Measurements from ENCODE around the gene AHCYL2.
"Not testable (repeated sequence)": the region's sequence is repeated elsewhere in the genome, so short reads cannot be mapped to it uniquely, and the experiment has no call there.

Gene AHCYL2

DNA sequence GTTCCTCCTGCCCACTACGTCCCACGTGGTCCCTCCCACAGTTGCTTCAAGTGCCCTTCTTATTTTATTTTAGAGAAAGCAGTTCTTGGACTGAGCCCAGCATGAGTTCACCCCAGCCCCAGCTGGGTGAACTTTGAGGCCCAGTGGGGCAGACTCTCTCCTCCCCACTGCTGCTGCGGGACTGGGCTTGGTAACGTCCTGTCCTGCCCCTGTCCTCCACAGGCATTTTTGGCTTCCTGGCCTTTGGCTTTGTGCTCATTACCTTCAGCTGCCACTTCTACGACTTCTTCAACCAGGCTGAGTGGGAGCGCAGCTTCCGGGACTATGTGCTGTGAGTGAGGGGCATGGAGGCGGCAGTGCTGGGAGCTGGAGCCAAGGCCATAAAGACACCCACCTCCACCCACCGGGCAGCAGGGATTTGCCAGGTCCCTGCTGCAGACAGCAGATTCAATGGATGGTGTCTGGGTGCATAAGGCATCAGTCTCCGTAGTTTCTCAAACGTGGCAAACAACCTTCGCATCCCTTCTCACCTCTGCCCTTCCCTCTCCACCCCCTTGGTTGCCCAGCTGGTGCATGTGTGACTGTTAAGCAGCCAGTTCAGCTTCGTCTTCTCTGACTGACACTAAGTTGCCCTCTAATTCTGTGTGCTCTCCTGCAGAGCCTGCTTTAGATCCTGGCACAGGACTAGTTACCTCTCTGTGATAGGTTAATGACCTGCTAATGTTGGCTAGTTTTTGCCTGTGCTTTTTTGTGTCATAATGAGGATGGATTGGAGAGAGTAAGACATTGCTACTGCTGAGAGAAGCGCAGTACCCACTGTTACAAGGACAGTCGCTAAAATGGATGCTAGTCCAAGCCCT is 15.5 kb upstream of the AHCYL2 start:
- DNase-seq, result no peak

DNA sequence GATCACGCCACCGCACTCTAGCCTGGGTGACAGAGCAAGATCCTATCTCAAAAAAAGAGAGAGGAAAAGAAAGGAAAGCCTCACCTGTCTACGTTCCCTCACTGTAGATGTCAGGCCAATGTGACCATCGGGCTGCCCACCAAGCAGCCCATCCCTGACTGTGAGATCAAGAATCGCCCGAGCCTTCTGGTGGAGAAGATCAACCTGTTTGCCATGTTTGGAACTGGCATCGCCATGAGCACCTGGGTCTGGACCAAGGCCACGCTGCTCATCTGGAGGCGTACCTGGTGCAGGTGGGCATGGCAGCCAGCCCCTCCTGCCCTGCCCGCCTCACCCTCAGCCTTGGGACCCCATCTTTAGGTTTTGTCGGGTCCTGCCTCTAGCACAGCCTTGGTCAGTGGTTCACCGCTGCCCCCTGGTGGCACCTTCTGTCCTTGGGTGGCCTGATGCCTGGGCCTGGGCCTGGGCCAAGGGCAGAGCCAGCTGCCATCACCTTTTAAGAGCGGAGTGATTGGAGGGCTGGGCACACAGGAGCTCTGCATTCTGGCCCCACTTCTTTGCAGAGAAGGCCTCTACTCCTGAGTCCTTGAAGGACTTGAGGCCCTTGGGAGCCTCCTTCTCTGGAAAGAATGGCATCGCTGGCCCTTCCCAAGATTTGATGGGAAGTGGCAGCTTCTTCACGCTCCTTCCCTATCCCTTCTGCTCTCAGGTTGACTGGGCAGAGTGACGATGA is 14.4 kb upstream of the AHCYL2 start:
- DNase-seq, result peak; percentile 78

DNA sequence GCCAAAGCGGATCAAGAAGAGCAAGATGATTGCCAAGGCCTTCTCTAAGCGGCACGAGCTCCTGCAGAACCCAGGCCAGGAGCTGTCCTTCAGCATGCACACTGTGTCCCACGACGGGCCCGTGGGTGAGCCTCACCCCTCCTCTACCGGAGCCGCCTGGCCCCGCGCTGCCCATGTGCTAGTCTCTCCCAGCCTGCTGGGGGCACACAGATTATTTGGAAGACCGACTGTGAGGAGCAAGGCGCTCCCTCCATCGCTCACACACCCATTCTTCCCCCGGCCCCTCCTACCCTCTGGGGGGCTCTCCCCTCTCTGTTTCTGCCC is 13.9 kb upstream of the AHCYL2 start:
- DNase-seq, result no peak

DNA sequence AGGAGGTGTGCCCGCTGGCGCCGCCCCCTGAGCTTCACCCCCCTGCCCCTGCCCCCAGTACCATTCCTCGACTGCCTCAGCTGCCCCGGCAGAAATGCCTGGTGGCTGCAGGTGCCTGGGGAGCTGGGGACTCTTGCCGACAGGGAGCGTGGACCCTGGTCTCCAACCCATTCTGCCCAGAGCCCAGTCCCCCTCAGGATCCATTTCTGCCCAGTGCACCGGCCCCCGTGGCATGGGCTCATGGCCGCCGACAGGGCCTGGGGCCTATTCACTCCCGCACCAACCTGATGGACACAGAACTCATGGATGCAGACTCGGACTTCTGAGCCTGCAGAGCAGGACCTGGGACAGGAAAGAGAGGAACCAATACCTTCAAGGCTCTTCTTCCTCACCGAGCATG is 12.7 kb upstream of the AHCYL2 start:
- DNase-seq, result no peak

DNA sequence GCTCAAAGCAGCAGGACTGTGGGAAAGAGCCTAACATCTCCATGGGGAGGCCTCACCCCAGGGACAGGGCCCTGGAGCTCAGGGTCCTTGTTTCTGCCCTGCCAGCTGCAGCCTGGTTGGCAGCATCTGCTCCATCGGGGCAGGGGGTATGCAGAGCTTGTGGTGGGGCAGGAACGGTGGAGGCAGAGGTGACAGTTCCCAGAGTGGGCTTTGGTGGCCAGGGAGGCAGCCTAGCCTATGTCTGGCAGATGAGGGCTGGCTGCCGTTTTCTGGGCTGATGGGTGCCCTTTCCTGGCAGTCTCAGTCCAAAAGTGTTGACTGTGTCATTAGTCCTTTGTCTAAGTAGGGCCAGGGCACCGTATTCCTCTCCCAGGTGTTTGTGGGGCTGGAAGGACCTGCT is 12.2 kb upstream of the AHCYL2 start:
- no peak for DNase-seq

DNA sequence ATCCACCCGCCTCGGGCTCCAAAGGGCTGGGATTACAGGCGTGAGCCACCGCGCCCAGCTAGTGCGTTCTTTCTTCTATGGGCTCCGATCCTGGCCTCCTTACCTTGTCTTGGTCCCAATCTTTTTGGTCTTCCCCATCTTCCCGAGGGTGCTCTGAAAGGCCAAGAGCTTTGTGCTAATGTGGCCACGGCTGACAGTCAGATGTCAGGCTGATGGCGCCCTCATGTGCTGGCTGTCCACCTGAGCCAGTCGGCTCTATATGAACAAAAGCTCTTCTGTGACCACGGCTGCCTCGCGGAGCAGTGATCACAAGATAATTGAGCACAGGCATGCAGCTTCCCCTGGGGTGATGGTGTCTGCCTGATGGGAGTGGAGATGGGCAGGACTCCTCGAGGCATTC is 11.0 kb upstream of the AHCYL2 start:
- DNase-seq, result no peak

DNA sequence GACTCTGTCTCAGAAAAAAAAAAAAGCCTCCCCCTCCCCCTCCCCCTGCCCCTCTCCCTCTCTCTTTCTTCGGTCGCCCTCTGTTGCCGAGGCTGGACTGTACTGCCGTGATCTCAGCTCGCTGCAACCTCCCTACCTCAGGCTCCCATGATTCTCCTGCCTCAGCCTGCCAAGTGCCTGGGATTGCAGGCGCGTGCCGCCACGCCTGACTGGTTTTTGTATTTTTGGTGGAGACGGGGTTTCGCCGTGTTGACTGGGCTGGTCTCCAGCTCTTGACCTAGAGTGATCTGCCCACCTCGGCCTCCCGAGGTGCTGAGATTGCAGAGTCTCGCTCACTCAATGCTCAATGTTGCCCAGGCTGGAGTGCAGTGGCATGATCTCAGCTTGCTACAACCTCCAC is 9.1 kb upstream of the AHCYL2 start:
- not testable (repeated sequence) for DNase-seq

DNA sequence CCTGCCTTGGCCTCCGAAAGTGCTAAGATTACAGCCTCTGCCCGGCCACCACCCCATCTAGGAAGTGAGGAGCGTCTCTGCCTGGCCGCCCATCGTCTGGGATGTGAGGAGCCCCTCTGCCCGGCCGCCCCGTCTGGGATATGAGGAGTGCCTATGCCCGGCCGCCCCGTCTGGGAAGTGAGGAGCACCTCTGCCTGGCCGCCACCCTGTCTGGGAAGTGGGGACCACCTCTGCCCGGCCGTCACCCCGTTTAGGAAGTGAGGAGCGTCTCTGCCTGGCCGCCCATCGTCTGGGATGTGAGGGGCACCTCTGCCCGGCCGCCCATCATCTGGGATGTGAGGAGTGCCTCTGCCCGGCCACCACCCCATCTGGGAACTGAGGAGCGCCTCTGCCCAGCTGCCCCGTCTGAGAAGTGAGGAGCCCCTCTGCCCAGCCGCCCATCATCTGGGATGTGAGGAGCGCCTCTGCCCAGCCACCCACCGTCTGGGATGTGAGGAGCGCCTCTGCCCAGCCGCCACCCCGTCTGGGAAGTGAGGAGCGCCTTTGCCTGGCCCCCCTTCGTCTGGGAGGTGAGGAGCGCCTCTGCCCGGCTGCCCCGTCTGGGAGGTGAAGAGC is 8.6 kb upstream of the AHCYL2 start:
- DNase-seq, result not testable (repeated sequence)

DNA sequence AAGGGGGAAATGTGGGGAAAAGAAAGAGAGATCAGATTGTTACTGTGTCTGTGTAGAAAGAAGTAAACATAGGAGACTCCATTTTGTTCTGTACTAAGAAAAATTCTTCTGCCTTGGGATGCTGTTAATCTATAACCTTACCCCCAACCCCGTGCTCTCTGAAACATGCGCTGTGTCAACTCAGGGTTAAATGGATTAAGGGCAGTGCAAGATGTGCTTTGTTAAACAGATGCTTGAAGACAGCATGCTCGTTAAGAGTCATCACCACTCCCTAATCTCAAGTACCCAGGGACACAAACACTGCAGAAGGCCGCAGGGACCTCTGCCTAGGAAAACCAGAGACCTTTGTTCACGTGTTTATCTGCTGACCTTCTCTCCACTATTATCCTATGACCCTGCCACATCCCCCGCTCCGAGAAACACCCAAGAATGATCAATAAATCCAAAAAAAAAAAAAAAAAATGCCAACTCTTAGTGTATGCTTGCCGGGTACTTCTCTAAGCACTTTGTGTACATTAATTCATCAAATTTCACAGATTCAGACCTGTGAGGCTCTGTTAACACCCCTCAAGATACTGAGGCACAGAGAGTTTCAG is 7.9 kb upstream of the AHCYL2 start:
- not testable (repeated sequence) for DNase-seq

DNA sequence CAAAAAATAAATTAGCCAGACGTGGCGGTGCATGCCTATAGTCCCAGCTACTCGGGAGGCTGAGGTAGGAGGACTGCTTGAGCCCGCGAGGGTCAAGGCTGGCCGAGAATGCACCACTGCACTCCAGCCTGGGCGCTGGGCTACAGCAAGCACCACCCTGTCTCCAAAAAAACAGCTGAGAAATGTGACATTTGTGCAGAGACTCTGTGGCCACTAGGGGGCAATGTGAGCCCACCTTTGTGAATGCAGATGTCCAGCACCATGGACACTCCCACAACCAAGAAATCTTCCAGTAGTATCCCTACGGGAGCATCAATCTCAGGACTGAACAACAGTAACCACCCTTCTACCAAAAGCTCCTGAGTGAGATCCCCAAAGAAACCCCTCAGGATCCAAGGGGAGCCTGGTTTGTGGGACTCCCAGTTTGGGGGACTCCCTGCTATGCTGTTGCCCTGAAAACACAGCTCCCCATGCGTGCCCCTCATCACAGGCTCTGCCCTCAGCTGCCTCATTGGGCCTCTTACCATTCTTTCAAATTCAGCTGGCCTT is 6.2 kb upstream of the AHCYL2 start:
- DNase-seq, result peak; percentile 69

DNA sequence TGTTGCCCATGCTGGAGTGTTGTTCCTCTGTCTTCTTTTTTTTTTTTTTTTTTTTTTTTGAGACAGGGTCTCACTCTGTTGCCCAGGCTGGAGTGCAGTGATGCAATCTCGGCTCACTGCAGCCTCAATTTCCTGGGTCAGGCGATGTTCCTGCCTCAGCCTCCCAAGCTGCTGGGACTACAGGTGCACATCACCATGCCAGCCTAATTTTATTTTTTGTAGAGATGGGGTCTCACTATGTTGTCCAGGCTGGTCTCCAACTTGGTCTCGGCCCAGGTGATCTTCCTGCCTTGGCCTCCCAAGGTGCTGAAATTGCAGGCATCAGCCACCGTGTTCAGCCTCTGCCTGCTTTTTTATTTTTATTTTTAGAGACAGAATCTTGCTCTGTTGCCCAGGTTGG is 5.7 kb upstream of the AHCYL2 start:
- not testable (repeated sequence) for DNase-seq

DNA sequence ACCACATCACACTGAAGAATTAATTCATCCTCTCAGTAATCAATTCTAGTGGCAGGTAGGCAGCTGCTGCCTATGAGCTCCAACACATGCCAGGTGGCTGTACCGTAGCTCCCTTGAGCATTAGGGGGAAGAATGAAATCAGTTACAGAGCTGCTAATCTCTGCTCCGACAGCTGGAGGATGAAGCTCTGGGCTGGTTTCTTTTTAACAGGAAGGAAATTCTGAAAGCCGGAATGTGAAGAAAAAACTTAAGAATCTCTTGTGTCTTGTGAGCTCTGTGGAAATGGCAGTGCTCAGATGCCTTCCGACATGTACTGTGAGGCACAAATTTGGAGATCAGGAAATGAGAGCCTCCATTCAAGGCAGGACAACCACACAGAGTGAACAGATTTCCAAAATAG is 2.8 kb upstream of the AHCYL2 start:
- DNase-seq, result no peak

DNA sequence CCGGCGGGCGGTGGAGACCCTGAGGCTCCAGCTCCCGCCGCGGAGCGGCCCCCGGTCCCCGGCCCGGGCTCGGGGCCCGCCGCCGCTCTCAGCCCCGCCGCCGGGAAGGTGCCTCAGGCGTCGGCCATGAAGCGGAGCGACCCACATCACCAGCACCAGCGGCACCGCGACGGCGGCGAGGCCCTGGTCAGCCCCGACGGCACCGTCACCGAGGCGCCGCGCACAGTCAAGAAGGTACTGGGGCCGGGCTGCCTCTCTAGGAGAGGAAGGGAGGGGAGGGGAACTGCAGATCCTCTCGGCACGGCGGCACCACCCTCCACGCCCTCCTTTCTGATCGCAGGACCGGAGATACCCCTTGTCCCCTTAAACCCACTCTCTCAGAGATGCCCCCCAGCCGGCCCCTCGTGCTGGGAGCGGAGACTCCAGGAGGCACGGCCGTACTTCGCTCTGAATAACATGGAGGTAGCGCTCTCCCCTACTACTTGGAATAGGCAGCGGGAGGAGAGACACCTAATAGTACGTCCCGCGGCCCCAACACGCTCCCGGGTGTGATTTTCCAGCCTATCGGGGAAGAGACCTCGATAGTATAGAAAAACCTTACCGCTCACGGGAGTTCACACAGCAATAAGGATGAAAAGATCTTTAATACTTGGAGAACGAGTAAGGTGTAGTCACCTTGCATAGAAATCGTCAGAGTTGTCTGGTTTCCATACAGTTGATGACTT is 538 bp downstream of the AHCYL2 start:
- DNase-seq, result no peak

DNA sequence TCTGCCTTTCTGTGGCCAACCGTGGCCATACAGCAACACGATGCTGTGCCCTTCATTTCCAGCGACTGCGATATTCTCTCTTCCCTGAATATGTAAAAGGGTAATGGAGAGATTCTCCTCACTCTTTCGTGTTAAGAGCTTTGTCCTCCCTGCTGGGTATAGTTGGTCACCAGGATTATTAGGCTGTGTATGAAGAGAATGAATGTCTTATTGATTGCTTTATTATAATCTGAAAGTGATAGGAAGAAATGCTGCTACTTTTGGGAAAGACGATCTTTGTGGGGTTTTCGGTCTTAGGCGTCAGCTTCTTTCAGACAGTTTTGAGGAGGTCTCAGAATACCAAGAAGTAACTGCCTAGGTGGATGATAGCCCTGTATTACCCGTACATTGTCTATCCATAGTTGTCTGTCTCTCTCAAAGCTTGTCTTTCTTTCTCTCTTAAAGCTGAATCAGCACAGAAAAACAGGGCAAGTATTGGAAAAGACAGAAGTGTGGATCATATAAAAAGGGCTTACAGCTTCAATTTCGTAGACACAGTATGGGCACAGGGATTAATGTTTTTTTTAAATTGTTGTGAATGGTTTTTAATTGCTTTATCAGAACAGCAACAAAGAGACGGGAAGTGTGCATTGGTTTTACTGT is 1.2 kb downstream of the AHCYL2 start:
- no peak for DNase-seq

DNA sequence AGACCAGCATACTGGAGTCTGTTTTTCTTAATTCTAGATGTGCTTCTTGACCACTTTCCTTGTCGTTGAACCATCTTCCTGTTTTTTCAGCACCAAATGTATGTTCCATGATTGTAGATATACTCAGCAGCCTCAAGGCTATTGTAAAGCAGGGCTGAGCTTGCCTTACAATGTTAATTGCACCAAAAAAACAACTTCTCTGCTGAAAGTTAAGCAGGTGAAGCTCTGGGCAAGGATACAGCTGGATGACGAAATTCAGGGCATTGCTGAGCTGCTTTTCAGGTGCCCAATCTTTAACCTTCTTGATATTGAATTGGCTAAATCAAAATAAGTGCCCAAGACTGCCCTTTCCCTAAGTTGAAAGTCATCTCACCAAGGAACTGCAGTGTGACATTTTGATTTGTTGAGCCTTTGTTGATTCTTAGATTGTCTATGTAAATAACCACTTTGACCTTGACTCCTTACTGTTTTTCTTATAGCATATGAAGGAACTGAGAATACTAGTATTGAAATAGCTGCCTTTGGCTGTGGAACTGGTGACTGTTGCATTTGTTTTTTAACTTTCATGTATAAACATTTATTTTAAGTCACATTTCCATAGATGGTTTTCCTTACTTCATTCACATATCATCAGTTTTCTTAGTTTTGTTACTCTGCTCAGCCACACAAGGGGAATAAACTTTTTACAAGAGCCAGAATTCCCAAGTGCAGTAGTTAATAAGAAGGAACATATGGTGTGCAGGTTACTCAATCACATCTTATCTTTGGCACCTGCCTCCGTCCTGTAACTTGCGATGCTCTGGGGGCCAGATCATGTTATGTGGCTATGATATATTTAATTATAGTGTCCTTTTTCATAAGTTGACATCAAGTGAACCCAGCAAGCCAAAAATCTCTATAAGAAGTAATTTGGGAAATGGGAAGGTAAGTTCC is 3.1 kb downstream of the AHCYL2 start:
- no peak for DNase-seq

DNA sequence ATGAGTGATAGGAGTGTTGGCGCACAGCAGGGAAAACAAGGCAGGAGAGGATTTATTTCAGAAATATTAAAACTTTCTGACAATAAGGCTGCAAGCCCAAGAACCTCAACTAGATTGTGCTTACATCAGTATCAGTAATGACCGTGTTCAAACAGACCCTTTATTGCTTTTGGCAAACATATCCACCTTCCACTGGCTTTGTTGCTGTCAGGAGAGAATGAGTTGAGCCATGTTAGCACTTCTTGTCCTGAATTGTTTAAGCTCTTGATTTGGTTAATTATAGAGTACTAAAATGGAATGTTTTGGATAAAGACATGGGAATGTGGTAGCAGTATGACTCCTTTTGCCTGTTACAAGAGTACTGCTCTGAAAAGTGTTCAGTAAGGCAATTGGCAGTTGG is 3.8 kb downstream of the AHCYL2 start:
- no peak for DNase-seq

DNA sequence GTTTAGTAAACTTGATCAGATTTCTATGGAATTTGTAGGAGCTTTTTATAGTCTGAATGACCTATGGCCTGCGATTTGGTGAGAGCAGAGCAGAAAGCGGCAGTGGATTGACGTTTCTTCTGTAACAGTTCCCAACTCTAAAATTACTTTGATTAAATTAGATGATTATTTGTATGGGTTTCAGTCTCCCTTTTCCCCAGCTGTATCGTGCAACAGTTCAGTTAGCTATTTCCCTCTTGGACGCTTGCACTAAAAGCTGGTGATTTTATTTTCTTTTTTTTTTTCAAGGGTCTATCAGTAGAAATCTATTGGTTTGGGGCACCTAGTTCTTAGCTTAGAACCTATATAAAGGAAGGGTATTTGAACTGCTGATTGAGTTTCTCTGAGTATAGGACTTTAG is 6.8 kb downstream of the AHCYL2 start:
- DNase-seq, result no peak

DNA sequence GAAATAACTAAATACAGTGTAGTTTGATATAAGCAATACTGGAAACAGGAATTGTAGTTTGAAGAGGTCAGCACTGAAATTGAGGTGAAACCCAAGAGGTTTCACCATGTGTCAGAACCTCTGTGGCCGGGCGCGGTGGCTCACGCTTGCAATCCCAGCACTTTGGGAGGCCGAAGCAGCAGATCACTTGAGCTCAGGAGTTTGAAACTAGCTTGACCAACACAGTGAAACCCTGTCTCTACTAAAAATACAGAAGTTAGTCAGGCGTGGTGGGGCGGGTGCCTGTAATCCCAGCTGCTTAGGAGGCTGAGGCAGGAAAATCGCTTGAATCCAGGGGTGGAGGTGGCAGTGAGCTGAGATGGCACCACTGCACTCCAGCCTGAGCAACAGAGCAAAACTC is 13.7 kb downstream of the AHCYL2 start:
- no peak for DNase-seq

DNA sequence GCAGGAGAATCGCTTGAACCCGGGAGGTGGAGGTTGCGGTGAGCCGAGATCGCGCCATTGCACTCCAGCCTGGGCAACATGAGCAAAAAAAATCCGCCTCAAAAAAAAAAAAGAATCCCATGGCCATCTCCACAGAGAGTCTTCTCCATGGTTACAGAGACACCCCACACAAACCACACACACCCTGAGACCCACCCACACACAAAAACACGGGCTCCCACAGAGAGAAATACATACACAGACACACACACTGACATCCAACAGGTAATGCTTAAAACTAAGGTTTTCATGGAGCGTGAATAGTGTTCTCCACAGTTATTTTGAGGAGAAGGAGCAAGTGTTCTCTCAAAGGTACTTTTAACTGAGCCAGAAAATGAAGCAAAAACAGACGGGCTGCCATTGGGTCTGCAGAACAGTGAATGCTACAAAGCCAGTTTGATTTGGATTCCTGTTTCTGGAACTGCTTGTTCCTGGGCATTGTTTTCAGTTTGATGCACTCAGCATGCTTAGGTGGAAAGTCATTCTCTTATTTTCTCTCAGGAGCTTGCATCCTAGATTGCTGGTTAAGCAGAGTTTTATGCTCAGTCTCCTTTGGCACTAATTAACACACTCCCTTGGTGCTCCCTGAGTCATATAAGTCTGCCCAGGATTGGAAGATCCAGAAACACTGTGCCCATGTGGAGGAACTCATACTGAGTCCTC is 15.4 kb downstream of the AHCYL2 start:
- DNase-seq, result no peak

DNA sequence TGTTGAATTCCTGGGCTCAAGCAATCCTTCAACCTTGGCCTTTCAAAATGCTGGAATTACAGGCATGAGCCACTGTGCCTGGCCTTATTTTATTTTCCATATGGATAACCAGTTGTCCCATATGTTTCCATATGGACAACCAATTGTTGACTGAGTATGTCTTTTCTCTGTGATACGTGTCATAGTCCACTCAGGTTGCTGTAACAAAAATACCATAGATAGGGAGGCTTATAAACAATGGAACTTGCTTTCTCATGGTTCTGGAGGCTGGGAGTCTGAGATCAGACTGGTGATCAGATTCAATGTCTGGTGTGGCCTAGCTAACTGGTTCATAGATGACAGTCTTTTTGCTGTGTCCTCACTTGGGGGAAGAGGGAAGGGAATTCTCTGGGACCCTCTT is 19.4 kb downstream of the AHCYL2 start:
- DNase-seq, result no peak
